DND-41 (cell line): Measurements from ENCODE around the gene CTDP1.

Source experiments
- ATAC-seq: fragments of 200-7000 bp; cut with Tn5 transposase; 3 replicates; pipeline ENCODE4 v1.9.1; 2021; ENCODE audit warnings: low read depth; ENCODE audit not compliant: insufficient read depth
- DNase-seq: peaks from one replicate; pipeline ENCODE4 v3.0.0-alpha.2; 2020
- H2AFZ ChIP-seq: 2 replicates; pipeline ENCODE4 v1.6.0; 2012; ENCODE audit warnings: low read depth, low read length
- H3K27ac ChIP-seq: 2 replicates; pipeline ENCODE4 v1.5.1; 2012; ENCODE audit warnings: low read length, inconsistent platforms
- H3K27me3 ChIP-seq: fragments of 200-600 bp; sonication (generic); 2 replicates; pipeline ENCODE4 v1.6.0; 2012; ENCODE audit warnings: low read length, mild to moderate bottlenecking, inconsistent platforms; ENCODE audit not compliant: insufficient read depth, poor library complexity
- H3K36me3 ChIP-seq: 2 replicates; pipeline ENCODE4 v1.5.1; 2012; ENCODE audit warnings: low read length, inconsistent platforms; ENCODE audit not compliant: insufficient read depth
- H3K4me1 ChIP-seq: 2 replicates; pipeline ENCODE4 v1.5.1; 2012; ENCODE audit warnings: mild to moderate bottlenecking, low read length; ENCODE audit not compliant: insufficient read depth
- H3K4me2 ChIP-seq: 2 replicates; pipeline ENCODE4 v1.6.0; 2012; ENCODE audit warnings: mild to moderate bottlenecking, moderate library complexity, low read length, inconsistent platforms; ENCODE audit not compliant: insufficient read depth
- H3K4me3 ChIP-seq, 2 experiments: fragments of 200-600 bp in 1 of 2; shearing (Covaris generic) in 1 of 2; 2 replicates each; pipeline ENCODE4 v1.5.1; 2012 to 2016; ENCODE audit warnings: inconsistent platforms in 2 of 2, low read length in 2 of 2, mild to moderate bottlenecking in 2 of 2, low read depth in 1 of 2, moderate library complexity in 1 of 2
- H3K79me2 ChIP-seq: 2 replicates; pipeline ENCODE4 v1.6.0; 2012; ENCODE audit warnings: low read length, inconsistent platforms; ENCODE audit not compliant: insufficient read depth
- H3K9ac ChIP-seq: 2 replicates; pipeline ENCODE4 v1.6.0; 2012; ENCODE audit warnings: low read depth, mild to moderate bottlenecking, inconsistent platforms, low read length, moderate library complexity
- H3K9me3 ChIP-seq: 2 replicates; pipeline ENCODE4 v1.5.1; 2012; ENCODE audit warnings: low read length, moderate library complexity, mild to moderate bottlenecking, inconsistent platforms; ENCODE audit not compliant: insufficient read depth, severe bottlenecking
- H4K20me1 ChIP-seq: 2 replicates; pipeline ENCODE4 v1.6.0; 2012; ENCODE audit warnings: low read length; ENCODE audit not compliant: insufficient read depth
- EZH2 ChIP-seq: IDR thresholded peaks from 3 replicates; pipeline ENCODE4 v1.6.1; 2012; ENCODE audit warnings: borderline replicate concordance, low read depth, mild to moderate bottlenecking, moderate library complexity, low read length, inconsistent platforms; ENCODE audit not compliant: severe bottlenecking
- TF ChIP-seq, protein P1 (sequence below): IDR thresholded peaks from 2 replicates; pipeline ENCODE4 v1.5.1; 2012; ENCODE audit warnings: borderline replicate concordance, low read length, moderate library complexity, mild to moderate bottlenecking; ENCODE audit not compliant: poor library complexity, severe bottlenecking; ENCODE audit errors: extremely low read depth

Gene CTDP1

DNA sequence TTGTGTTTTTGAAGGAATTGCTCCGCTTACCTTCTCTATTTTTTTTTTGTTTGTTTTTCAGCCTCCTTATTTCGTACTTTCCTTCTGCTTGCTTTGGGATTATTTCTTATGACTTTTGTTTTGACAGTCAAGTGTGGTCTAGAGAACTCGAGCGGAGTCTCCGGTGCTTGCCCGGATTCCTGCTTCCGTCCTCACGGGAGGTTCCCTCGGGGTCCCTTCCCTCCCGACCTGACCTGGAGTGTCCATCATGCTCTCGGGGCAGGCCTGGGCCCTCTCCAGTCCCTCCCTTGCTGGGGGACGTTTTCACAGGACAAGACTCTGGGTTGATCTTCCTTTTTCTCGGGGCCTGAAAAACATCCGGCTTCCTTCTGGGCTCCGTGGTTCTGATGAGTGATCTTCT, 45.9 kb downstream of the CTDP1 start:
- H3K79me2 ChIP-seq, result peaks cover 49% of the 10 kb centered on the region
- no peak overlapping the region for H3K4me3 ChIP-seq
- H2AFZ ChIP-seq, result no peak overlapping the region
- ATAC-seq (no peak), DNase-seq (no peak)
- H3K4me2 ChIP-seq, result no peak overlapping the region
- H4K20me1 ChIP-seq, result peaks cover 46% of the 10 kb centered on the region
- no peaks in the 10 kb centered on the region for H3K9me3 ChIP-seq
- H3K36me3 ChIP-seq, result peaks cover 86% of the 10 kb centered on the region
- H3K9ac ChIP-seq, result no peak overlapping the region
- H3K4me1 ChIP-seq, result no peaks in the 10 kb centered on the region
- TF ChIP-seq, protein P1, sequence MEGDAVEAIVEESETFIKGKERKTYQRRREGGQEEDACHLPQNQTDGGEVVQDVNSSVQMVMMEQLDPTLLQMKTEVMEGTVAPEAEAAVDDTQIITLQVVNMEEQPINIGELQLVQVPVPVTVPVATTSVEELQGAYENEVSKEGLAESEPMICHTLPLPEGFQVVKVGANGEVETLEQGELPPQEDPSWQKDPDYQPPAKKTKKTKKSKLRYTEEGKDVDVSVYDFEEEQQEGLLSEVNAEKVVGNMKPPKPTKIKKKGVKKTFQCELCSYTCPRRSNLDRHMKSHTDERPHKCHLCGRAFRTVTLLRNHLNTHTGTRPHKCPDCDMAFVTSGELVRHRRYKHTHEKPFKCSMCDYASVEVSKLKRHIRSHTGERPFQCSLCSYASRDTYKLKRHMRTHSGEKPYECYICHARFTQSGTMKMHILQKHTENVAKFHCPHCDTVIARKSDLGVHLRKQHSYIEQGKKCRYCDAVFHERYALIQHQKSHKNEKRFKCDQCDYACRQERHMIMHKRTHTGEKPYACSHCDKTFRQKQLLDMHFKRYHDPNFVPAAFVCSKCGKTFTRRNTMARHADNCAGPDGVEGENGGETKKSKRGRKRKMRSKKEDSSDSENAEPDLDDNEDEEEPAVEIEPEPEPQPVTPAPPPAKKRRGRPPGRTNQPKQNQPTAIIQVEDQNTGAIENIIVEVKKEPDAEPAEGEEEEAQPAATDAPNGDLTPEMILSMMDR, result no peak
- TF ChIP-seq EZH2, result no peak
- H3K27ac ChIP-seq, result no peak overlapping the region
- no peaks in the 10 kb centered on the region for H3K27me3 ChIP-seq

DNA sequence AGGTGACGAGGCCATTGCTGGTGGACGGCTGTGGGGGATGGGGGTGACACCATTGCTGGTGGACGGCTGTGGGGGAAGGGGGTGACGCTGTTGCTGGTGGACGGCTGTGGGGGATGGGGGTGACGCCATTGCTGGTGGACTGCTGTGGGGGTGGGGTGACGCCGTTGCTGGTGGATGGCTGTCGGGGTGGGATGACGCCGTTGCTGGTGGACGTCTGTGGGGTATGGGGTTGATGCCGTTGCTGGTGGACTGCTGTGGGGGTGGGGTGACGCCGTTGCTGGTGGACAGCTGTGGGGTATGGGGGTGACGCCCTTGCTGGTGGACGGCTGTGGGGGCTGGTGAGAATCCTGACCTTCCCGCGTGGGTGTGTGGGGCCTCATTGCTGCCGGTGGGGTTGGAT, 47.1 kb downstream of the CTDP1 start:
- Histone ChIP-seq H2AFZ (no peak overlapping the region), H3K4me3 (no peak overlapping the region), H3K9me3 (no peaks in the 10 kb centered on the region), H4K20me1 (peaks cover 49% of the 10 kb centered on the region), H3K27me3 (no peaks in the 10 kb centered on the region), H3K4me2 (no peak overlapping the region), H3K9ac (no peak overlapping the region), H3K36me3 (peaks cover 88% of the 10 kb centered on the region), H3K27ac (no peak overlapping the region), H3K79me2 (peaks cover 45% of the 10 kb centered on the region), H3K4me1 (no peaks in the 10 kb centered on the region)
- ATAC-seq (no peak), DNase-seq (no peak)
- TF ChIP-seq, protein P1, result no peak
- TF ChIP-seq EZH2, result no peak

DNA sequence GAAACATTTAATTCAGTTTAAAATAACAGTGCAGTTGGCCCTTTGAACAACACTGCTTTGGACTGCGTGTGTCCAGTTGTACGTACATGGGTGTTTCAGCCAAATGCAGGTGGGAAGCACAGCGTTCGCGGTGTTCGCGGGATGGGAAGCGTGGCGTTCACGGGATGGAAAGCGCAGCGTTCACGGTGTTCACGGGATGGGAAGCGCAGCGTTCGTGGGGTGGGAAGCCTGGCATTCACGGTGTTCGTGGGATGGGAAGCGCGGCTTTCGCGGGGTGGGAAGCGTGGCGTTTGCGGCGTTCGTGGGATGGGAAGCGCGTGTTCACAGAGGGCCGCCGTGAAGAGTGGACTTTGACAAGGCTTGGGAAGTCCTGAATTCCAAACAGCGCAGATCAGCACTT, 47.6 kb downstream of the CTDP1 start:
- H4K20me1 ChIP-seq, result peaks cover 54% of the 10 kb centered on the region
- no peaks in the 10 kb centered on the region for H3K27me3 ChIP-seq
- H3K4me1 ChIP-seq, result no peaks in the 10 kb centered on the region
- peaks cover 93% of the 10 kb centered on the region for H3K36me3 ChIP-seq
- H3K4me3 ChIP-seq, result no peak overlapping the region
- DNase-seq (no peak), ATAC-seq (no peak)
- H3K9me3 ChIP-seq, result no peaks in the 10 kb centered on the region
- H3K79me2 ChIP-seq, result peaks cover 47% of the 10 kb centered on the region
- H3K27ac ChIP-seq, result no peak overlapping the region
- H3K9ac ChIP-seq, result no peak overlapping the region
- no peak overlapping the region for H2AFZ ChIP-seq
- H3K4me2 ChIP-seq, result no peak overlapping the region
- TF ChIP-seq EZH2, result no peak
- TF ChIP-seq, protein P1, result no peak
